ENCODE data around the gene CHSY1.

The CHSY1 gene

GRCh38 chr15:101170568-101171350, 81.1 kb downstream of the CHSY1 start:
- TF ChIP-seq TAF1 (IDR thresholded peaks at IDR 0.05; ENCODE audit: low read depth) (no peak), ZBTB7A (IDR thresholded peaks at IDR 0.05; ENCODE audit: low read depth) (no peak), NFIC (IDR thresholded peaks at IDR 0.05) (no peak), EP300 (IDR thresholded peaks at IDR 0.05; ENCODE audit: borderline replicate concordance) (no peak), RAD21 (IDR thresholded peaks at IDR 0.05; ENCODE audit: low read depth) (no peak), EGR1 (IDR thresholded peaks at IDR 0.05) (no peak), REST (IDR thresholded peaks at IDR 0.05; ENCODE audit: low read depth) (no peak), TCF12 (IDR thresholded peaks at IDR 0.05; ENCODE audit: low read depth) (no peak), CREB1 (IDR thresholded peaks at IDR 0.05; ENCODE audit: low read depth) (no peak), USF1 (IDR thresholded peaks at IDR 0.05) (no peak), CEBPB (IDR thresholded peaks at IDR 0.05) (no peak), MAX (IDR thresholded peaks at IDR 0.05) (no peak), TEAD4 (IDR thresholded peaks at IDR 0.05) (no peak), YY1 (IDR thresholded peaks at IDR 0.05; ENCODE audit: low read depth) (no peak), FOXM1 (IDR thresholded peaks at IDR 0.05; ENCODE audit: borderline replicate concordance, low read depth) (no peak)

GRCh38 chr15:101169495-101170071, 82.3 kb downstream of the CHSY1 start:
- TF ChIP-seq EP300 (IDR thresholded peaks at IDR 0.05; ENCODE audit: borderline replicate concordance) (no peak), NFIC (IDR thresholded peaks at IDR 0.05) (no peak), RAD21 (IDR thresholded peaks at IDR 0.05; ENCODE audit: low read depth) (no peak), FOXM1 (IDR thresholded peaks at IDR 0.05; ENCODE audit: borderline replicate concordance, low read depth) (no peak), YY1 (IDR thresholded peaks at IDR 0.05; ENCODE audit: low read depth) (no peak), REST (IDR thresholded peaks at IDR 0.05; ENCODE audit: low read depth) (no peak)

- no peak for TF ChIP-seq USF1 (IDR thresholded peaks at IDR 0.05)
- TF ChIP-seq TAF1 (IDR thresholded peaks at IDR 0.05; ENCODE audit: low read depth) = no peak
- TF ChIP-seq EP300 (IDR thresholded peaks at IDR 0.05; ENCODE audit: borderline replicate concordance) = no peak
- no peak for TF ChIP-seq RAD21 (IDR thresholded peaks at IDR 0.05; ENCODE audit: low read depth)
- no peak for TF ChIP-seq TEAD4 (IDR thresholded peaks at IDR 0.05)
- TF ChIP-seq MAX (IDR thresholded peaks at IDR 0.05) = no peak
- no peak for TF ChIP-seq EGR1 (IDR thresholded peaks at IDR 0.05)
- TF ChIP-seq ZBTB7A (IDR thresholded peaks at IDR 0.05; ENCODE audit: low read depth) = no peak
- TF ChIP-seq CREB1 (IDR thresholded peaks at IDR 0.05; ENCODE audit: low read depth) = no peak
- TF ChIP-seq NFIC (IDR thresholded peaks at IDR 0.05) = no peak
Measured at GRCh38 chr15:101168898-101169494, 82.9 kb downstream of the CHSY1 start.

- TF ChIP-seq EP300 (IDR thresholded peaks at IDR 0.05; ENCODE audit: borderline replicate concordance) = no peak
- TF ChIP-seq CREB1 (IDR thresholded peaks at IDR 0.05; ENCODE audit: low read depth) = no peak
- TF ChIP-seq YY1 (IDR thresholded peaks at IDR 0.05; ENCODE audit: low read depth) = no peak
- TF ChIP-seq TEAD4 (IDR thresholded peaks at IDR 0.05) = no peak
Measured at GRCh38 chr15:101168463-101168824, 83.4 kb downstream of the CHSY1 start.

- TF ChIP-seq EP300 (IDR thresholded peaks at IDR 0.05; ENCODE audit: borderline replicate concordance) = no peak
- TF ChIP-seq TAF1 (IDR thresholded peaks at IDR 0.05; ENCODE audit: low read depth) = no peak
- TF ChIP-seq TEAD4 (IDR thresholded peaks at IDR 0.05) = no peak
- TF ChIP-seq EGR1 (IDR thresholded peaks at IDR 0.05) = no peak
- TF ChIP-seq CEBPB (IDR thresholded peaks at IDR 0.05) = no peak
- TF ChIP-seq FOXM1 (IDR thresholded peaks at IDR 0.05; ENCODE audit: borderline replicate concordance, low read depth) = no peak
- TF ChIP-seq MAX (IDR thresholded peaks at IDR 0.05) = no peak
- no peak for TF ChIP-seq USF1 (IDR thresholded peaks at IDR 0.05)
- no peak for TF ChIP-seq ZBTB7A (IDR thresholded peaks at IDR 0.05; ENCODE audit: low read depth)
- TF ChIP-seq TCF12 (IDR thresholded peaks at IDR 0.05; ENCODE audit: low read depth) = no peak
- TF ChIP-seq NFIC (IDR thresholded peaks at IDR 0.05) = no peak
- TF ChIP-seq CREB1 (IDR thresholded peaks at IDR 0.05; ENCODE audit: low read depth) = no peak
- TF ChIP-seq REST (IDR thresholded peaks at IDR 0.05; ENCODE audit: low read depth) = no peak
- no peak for TF ChIP-seq RAD21 (IDR thresholded peaks at IDR 0.05; ENCODE audit: low read depth)
- no peak for TF ChIP-seq YY1 (IDR thresholded peaks at IDR 0.05; ENCODE audit: low read depth)
Measured at GRCh38 chr15:101167753-101168462, 83.9 kb downstream of the CHSY1 start.

Measured in Ishikawa (cell line).